NCI-H345 (cell line): ENCODE measurements around the gene SLCO3A1.

Experiments used
- DNase-seq: peaks from one replicate; lab custom pipeline; 2025; lab: John Stamatoyannopoulos, UW

Gene SLCO3A1

DNA sequence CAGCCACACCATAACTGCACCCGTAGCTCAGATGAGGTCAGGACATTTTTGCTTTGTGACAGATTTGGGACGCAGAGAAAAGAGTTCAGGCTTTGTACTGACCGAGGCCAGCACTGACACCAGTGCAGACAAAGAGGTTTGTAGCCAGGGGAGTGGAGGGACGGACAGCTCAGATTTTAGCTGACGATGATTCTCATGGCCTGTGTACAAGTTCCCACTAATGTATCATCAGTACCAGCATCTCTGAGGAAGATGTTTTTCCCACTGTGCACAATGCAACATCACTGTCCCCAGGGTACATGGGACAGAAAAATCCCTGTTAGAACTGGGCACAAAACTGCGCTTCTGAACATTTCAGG lies 112.7 kb downstream of the SLCO3A1 start:
- DNase-seq: no peak

- DNase-seq: no peak
Observed at GRCh38 chr15:91967935-91968606, 114.6 kb downstream of the SLCO3A1 start.

GRCh38 chr15:91968610-91969009 lies 115.1 kb downstream of the SLCO3A1 start:
- no peak for DNase-seq

- DNase-seq: no peak
Observed at GRCh38 chr15:91970142-91970541, 116.6 kb downstream of the SLCO3A1 start.

DNA sequence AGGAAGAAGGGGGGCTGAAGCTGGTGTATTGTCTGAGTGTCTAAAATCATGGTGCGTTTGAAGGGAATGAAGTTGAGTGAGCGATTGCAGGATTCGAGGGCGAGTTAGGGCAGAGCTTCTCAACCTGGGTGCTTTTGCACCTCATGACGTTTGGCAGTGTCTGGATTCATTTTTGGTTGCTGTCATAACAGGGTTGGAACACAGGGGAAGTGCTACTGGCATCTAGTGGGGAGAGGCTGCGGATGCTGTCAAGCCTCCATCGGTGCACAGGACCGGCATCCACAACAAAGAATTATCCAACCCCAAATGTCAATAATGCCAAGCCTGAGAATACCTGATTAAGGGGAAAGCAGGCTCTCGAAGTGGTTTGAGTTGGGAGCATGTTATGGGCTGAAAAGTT lies 120.0 kb downstream of the SLCO3A1 start:
- DNase-seq: no peak

GRCh38 chr15:91974321-91974720 lies 120.8 kb downstream of the SLCO3A1 start:
- no peak for DNase-seq

DNA sequence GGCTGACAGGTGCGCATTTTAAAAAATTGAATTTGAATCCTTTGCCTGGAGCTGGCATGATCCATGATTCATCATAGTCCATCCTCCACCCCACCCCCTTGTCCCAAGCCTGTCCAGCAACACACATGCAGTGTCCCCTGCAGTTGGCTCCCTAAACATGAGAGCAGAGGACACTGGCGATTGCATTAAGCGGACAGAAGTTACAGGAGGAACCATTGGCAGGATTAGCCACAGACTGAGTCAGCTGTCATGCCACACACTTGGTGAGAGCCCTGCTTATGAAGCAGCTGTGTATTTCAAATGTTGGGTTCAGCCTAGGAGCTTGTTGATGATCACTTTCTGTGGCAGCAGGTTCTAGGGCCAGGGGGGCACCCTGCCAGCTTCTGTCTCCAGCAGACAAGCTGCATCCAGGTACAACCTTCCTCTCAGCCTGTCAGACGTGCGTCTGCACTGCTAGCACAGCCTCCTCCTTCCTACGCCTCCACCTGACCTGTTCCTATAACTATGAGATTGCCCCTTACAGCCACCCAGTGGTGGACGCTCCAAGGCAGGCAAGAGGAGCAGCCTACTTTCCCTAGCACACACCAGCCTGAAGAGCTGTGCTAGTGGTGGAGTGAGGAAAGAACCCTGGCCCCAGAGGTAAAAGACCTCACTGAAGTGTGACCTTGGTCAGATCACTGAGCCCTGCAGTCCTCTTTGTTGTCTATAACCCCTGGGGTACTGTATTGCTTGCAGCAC lies 121.9 kb downstream of the SLCO3A1 start:
- no peak for DNase-seq

- DNase-seq: no peak
Observed at GRCh38 chr15:91976966-91977365, 123.5 kb downstream of the SLCO3A1 start.

DNA sequence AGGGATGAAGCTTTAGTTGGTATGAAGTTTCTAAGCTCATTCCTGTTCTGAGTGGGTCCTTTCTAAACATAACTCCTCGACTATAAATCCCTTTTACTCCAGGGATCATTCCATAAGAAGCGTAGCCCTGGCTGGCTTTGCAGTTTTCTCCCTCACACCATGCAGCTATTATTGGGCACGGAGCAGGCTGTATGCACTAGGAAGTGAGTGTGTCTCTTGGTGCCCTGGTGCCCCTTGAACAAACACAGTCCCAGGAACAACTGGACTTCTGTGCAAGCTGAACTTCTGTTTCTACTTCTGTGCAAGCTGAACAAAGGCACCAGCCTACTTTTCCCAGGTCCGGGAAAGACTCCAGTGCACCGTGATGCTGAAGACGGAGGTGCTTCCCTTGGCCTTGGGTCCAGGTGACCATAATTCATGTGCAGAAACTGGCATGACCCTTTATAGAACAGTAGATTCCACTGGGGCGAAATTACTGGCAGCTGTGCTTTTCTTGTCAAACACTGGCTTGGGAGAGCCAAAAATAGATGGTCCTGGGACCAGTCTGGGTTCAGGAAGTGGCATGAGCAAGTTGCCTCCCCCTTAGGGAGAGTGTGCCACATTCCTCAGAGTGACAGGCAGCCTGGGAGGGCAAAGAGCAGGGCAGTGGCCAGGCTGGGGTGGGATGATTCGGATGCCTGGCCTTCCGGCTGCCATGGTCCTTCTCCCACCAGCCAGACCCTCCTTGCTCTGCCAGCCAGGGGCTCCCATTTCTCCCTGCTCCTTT lies 127.2 kb downstream of the SLCO3A1 start:
- no peak for DNase-seq

DNA sequence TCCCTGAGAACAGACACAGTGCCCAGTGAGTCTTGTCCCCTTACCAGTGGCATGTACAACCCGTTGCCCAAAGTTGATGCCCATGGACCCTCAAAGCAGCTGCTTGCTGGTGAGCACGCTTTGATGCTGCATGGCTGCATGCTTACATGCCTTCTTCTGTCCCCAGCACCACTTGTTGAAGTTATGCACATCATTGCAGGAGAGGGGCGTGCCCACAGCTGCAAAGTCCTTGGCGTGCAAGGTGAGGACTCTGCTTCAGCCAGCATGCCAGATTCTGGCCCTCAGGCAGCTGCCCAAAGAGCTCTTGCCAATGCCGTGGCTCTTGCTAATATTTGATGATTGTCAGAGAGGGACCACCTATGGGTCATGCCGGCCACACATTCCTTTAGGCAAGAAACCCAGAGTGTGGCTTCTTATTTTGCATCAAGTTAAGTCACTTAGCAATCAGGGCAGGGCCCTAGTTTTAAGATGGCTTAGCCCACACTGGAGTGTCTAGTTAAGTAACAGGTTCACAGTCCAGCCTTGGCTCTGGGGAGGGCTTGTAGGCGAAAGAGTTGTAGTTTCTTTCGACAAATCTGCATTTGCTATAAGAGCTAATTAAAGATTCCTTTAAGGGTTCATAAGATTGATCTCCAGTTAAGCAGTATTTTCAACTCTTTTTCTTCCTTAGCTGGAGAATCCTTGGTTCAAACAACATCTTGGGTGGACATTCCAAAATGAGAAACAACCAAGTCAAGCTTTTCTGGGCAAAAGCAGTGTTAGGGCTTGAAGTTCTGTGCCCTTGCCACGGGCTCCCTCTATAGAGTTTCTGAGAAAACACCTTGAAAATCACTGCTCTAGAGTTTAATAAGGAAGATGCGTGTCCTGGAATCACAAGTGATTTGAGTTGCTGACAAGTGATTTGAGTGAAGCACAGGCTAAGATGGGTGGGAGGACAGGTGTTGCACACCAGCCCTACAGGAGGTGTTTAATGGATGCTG lies 128.6 kb downstream of the SLCO3A1 start:
- no peak for DNase-seq

DNA sequence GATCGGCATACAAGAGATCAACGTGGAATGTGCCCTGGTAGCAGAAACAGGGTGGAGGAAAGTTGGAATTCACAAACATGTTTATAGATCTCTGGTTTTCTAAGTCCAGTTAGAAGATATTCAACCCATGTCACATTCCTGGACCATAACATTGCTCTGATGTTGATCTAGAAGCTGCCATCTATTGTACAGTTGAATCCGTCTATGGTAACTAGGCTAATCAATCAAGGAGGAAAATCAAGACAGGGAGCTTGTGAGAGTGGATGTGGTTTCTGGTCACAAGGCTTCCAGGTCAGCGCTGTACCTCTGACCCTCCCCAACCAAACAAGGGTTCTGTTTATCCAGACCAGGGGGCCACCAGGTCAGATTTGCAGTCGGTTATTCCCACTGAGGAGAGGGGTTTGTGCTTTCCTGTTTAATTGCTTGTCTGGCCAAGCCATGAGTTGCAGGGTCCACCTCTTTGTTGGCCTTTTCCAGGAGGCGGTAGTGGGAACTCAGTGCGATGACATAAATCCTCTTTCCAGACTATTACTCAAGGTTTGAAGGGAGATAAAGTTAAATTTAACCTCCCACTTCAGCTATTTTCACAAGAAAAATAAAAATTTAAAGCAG lies 130.3 kb downstream of the SLCO3A1 start:
- DNase-seq: no peak

- DNase-seq: no peak
Observed at GRCh38 chr15:91985297-91985696, 131.8 kb downstream of the SLCO3A1 start.

- DNase-seq: no peak
Observed at GRCh38 chr15:91988071-91988470, 134.6 kb downstream of the SLCO3A1 start.

DNA sequence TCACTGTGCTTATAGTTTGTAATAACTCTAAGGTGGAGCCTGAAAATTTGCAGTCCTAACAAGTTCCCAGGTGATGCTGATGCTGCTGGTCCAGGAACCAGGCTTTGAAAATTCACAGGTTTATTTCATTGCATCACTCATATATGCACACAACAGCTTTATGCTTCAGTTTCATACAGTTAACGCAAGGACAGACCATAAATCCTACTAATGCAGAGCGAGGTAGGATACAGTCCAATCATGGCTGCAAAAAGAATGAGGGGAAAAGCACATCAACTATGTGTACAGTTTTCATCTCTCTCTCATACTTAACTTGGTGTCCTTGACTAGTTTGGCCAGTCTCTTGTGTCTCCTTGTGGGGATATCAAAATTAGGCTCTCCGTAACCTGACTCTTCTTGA lies 135.1 kb downstream of the SLCO3A1 start:
- DNase-seq: no peak

DNA sequence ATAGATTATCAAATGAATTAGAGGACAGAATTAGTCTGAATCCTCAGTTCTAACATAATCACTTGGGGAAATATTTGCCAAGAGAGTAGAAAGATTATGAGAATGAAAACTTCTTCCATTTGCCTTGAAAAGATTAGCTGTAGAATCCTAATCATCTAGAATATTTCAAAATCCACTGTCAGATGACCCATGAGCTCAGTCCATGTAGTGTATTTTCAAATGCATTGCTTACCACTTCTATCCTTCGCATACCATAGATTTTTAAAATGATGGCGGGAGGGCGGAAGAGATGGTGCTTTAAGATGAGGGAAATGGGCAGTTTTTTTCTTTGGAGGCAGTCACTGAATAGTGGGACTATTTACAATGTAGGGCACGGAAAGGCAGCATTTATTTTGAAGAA lies 136.3 kb downstream of the SLCO3A1 start:
- DNase-seq: no peak

- no peak for DNase-seq
Observed at GRCh38 chr15:91992945-91993344, 139.4 kb downstream of the SLCO3A1 start.

- no peak for DNase-seq
Observed at GRCh38 chr15:91995146-91995545, 141.6 kb downstream of the SLCO3A1 start.

GRCh38 chr15:91997163-91997562 lies 143.7 kb downstream of the SLCO3A1 start:
- no peak for DNase-seq

GRCh38 chr15:92000709-92001108 lies 147.2 kb downstream of the SLCO3A1 start:
- DNase-seq: peak; percentile 78

DNA sequence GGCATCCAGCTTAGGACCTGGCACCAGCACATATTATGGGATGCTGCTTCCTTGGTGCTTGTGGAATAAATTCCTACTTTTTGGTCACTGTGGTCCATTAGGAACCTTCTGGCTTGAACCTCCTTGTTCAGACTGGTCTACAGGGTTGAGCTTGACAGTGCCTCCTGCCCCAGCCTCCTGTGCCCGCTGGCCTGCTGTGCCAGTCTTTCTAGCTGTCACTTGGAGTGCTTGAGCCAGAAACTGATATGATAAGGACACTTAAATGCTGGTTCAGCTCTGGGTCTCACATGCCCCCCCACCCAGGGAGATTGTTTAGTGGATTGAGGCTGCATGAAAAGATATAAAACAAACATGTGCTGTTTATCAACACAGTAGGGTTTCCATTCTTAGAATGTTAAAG lies 147.8 kb downstream of the SLCO3A1 start:
- DNase-seq: peak; percentile 91

DNA sequence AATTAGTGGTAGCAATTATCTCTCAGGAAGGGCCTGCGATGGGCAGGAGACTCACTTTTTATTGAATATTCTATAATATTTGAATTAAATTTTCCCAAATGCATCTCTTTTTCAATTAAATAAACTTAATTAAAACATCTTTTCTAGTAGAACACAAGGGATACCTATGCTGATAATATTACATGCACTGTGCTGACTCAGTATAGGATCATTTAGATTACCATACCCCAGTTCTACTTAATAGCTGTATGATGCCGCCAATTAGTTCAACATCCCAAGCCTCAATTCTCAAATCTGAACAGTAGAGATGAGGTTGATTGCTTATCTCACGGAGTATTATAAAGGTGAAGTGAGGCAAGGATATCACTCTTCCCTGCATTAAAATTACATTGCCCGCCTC lies 149.2 kb downstream of the SLCO3A1 start:
- DNase-seq: no peak
